Motor neuron (in vitro differentiated cells): ENCODE measurements around the gene SLC34A1. TPM values are rescaled to one million over a fixed set of nuclear protein-coding genes. Genes with fewer than 3 reads are reported as not detected.
A peak's percentile ranks its signal among the peaks of the same experiment; 100 is the strongest.

ENCODE experiments used
- ATAC-seq, 8 experiments: fragments of 200-7000 bp; cut with Tn5 transposase; replicated peaks in 6 of 8; 2 replicates each; pipeline ENCODE4 v1.8.0; 2021; ENCODE audit warnings: mild to moderate bottlenecking in 8 of 8, moderate library complexity in 8 of 8
- H3K27ac ChIP-seq, 2 donors: fragments of 250-450 bp; sonication (Bioruptor Pico); 2 replicates each; pipeline ENCODE4 v1.9.0; 2021; ENCODE audit warnings: antibody characterized with exemption in 2 of 2, mild to moderate bottlenecking in 2 of 2, moderate library complexity in 1 of 2
- H3K4me1 ChIP-seq, 2 donors: fragments of 250-450 bp; sonication (Bioruptor Pico); replicated peaks in 1 of 2; 2 replicates each; pipeline ENCODE4 v1.6.1; 2021; ENCODE audit warnings: antibody characterized with exemption in 2 of 2, mild to moderate bottlenecking in 2 of 2, moderate library complexity in 1 of 2
- H3K4me3 ChIP-seq, 5 donors: fragments of 250-450 bp; sonication (Bioruptor Pico); 2 replicates each; pipeline ENCODE4 v1.9.0; 2021; ENCODE audit warnings: antibody characterized with exemption in 5 of 5, mild to moderate bottlenecking in 5 of 5, moderate library complexity in 4 of 5
- WGBS, 10 experiments: fragments of 450-650 bp; shearing (Covaris generic); methylation state at CpG; one replicate each; pipeline ENCODE4 v1.0.0; 2022; 5-methylcytosine and 5-hydroxymethylcytosine counted together
- in situ Hi-C, 9 experiments: fragments of 400-800 bp; cut with MboI; loops; one replicate each; pipeline ENCODE4 v1.15.0; 2021; ENCODE audit warnings: low sequenced_read_pairs in 9 of 9, low pct_unique_long_range_greater_than_20kb in 2 of 9; ENCODE audit not compliant: unreplicated experiment in 9 of 9
- total RNA-seq, 8 experiments: library from RNA; unstranded; fragments of 300-600 nt; gene quantifications; 2 replicates each; pipeline versions ENCODE4 v1.2.3 to v1.2.4, GENCODE V29; 2022

The SLC34A1 gene
- total RNA-seq, 8 experiments from 2014 or later = 0.05 to 0.94 (median 0.42) TPM; not detected in 2

DNA sequence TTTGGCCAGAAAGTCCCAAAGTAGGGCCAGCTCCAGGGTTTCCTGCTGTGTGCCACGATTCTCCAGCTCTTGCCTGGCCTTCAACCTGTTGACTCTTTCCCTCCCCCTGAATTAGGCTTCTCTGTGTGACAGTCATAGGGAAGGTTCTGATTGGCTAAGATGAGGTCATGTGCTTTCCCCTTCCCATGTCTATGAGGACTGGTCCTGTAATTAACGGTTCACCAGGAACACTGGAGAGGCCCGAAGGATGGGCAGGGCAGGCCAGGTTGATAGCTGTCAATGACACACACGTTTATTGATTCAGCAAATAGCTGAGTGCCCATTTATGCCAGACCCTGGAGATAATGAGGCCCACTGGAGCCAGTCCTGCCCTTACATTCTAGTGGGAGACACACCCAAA, 53.4 kb downstream of the SLC34A1 start:
- Histone ChIP-seq H3K4me3 (no peak overlapping the region), H3K27ac (no peak overlapping the region), H3K4me1 (no peaks in the 10 kb centered on the region)
- WGBS, 10 experiments = 60% methylated on average over 1 of the region's 4 CpGs; no CpG with 5 or more reads in 9 of the 10 experiments
- no peak for ATAC-seq
- in situ Hi-C loops = no loop called here

- Histone ChIP-seq H3K4me1 (no peaks in the 10 kb centered on the region), H3K27ac (no peak overlapping the region), H3K4me3 (no peak overlapping the region)
- ATAC-seq = no peak
- 87 to 100% (median 100%) methylated on average over 1 to 7 of the region's 10 CpGs; no CpG with 5 or more reads in 3 of the 10 experiments for WGBS, 10 experiments
- in situ Hi-C loops = no loop called here
Measured at GRCh38 chr5:177438468-177438867, 54.2 kb downstream of the SLC34A1 start.

DNA sequence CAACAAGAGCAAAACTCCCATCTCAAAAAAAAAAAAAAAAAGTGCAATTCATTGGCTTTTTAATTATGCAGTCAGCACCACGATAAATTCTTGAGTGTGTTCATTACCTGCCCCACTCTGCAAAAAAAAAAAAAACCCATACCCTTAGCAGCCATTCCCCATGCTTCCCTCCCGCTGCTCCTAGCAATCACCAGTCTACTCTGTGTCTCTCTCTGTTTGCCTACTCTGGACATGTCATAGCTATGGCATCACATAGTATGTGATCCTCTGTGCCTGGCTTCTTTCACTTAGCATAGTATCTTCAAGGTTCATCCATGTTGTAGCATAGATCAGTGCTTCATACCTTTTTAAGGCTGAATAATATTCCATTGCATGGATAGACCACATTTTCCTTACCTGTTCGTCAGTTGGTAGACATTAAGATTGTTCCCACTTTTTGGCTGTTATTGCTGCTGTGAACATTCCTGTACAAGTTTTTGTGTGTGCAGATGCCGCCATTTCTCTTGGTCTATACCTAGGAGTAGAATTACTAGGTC, 55.4 kb downstream of the SLC34A1 start:
- Histone ChIP-seq H3K4me1 (peaks cover 0 to 4% of the 10 kb centered on the region in 2 donors), H3K27ac (no peak overlapping the region), H3K4me3 (no peak overlapping the region)
- WGBS, 10 experiments = 80 to 100% (median 99%) methylated on average over 2 to 4 of the region's 4 CpGs; no CpG with 5 or more reads in 2 of the 10 experiments
- no peak for ATAC-seq
- in situ Hi-C loops = no loop called here

- no peak overlapping the region for H3K4me3 ChIP-seq
- 20 to 100% (median 92%) methylated on average over 1 to 14 of the region's 24 CpGs; no CpG with 5 or more reads in 4 of the 10 experiments for WGBS, 10 experiments
- no peak overlapping the region for H3K27ac ChIP-seq
- H3K4me1 ChIP-seq = peaks cover 1 to 11% of the 10 kb centered on the region in 2 donors
- in situ Hi-C loops = no loop called here
- ATAC-seq = no peak
Measured at GRCh38 chr5:177440211-177440989, 56.2 kb downstream of the SLC34A1 start.

DNA sequence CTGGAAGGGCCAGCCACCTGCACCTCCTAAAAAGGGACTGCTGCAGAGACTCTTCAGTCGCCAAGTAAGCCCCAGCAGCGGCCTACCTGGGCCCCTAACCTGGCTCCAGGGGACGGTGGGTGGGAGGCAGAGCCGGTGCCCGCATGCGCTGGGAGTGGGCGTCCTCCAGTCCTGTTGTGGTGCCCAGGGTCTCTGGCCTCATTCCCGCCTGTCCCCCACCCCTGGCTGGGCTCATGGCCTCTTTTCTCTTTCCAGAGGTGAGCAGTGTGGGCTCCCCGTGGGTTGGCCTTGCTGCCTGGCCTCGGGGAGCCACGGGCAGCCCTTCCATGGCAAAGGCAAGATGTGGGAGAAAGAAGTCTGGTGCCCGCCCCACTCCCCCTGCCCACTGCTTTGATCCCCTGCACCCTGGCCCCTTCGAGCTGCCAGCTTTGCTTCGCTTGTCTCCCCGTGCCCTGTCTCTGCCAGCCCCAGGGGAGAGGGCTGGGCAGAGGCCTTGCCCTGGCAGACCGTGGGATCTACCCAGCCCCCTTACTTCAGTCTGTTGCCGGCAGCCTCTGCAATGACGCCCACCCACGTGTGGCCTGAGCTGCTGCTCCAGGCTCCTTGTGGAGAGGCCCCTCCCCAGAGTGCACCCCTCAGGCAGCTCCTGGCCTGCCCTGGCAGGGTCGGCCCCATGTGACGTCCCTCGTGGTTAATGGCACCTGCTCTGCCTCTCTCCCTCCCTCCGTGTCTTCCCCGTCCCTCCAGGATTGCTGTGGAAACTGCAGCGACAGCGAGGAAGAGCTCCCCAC, 57.0 kb downstream of the SLC34A1 start:
- WGBS, 10 experiments = 80 to 100% methylated on average over 1 to 4 of the region's 26 CpGs; no CpG with 5 or more reads in 8 of the 10 experiments
- Histone ChIP-seq H3K4me3 (no peak overlapping the region), H3K27ac (no peak overlapping the region), H3K4me1 (peaks cover 6 to 15% of the 10 kb centered on the region in 2 donors)
- ATAC-seq = peak in 5 of 8 experiments; percentile 22 to 52 (median 39)
- in situ Hi-C loops = no loop called here

- Histone ChIP-seq H3K4me3 (no peak overlapping the region), H3K27ac (no peak overlapping the region), H3K4me1 (peaks cover 7 to 17% of the 10 kb centered on the region in 2 donors)
- WGBS, 10 experiments = 60 to 100% (median 90%) methylated on average over 1 to 4 of the region's 20 CpGs; no CpG with 5 or more reads in 7 of the 10 experiments
- in situ Hi-C loops = no loop called here
- ATAC-seq = no peak
Measured at GRCh38 chr5:177442066-177442826, 58.0 kb downstream of the SLC34A1 start.

DNA sequence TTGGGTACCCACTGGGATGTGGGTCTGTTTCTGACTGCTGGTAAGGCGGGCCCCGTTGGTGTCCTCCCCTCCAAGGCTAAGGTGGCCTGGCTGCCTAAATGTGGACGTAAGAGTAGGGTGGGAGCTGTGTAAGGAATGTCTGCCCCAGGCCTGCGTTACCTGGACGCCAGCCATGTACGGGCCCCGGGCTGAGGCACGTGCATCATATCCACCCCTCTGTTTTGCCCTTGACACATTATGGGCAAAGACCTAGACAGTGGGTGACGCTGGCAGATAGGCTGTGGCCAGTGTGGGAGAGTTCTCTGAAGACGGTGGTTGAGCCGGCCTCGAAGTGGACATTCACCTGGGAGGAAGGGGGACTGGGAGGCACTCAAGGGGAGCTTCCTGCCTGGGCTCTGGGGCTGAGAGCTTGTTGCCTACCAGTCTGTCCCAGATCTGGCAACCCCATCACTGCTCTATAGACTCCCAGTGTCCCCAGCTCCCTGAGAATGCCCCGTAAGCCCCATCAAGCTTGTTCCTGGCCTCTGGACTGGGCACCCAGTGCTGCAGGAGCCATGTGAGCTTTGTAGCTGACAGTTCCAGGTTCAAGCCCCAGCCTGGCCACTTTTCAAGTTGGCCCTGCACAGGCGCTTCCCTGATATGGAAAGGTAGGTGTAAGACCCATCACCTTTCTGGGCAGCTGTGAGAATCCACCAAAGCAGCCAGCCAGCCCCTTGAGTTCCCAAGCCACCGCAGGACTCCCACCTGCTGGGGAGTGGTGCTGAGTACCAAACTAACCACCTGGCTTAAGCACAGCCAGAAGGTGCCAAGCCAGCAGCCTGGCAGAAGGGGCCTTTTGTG, 59.1 kb downstream of the SLC34A1 start:
- WGBS, 10 experiments = 100% methylated on average over 1 to 2 of the region's 15 CpGs; no CpG with 5 or more reads in 6 of the 10 experiments
- ATAC-seq = no peak
- Histone ChIP-seq H3K4me3 (no peak overlapping the region), H3K4me1 (peaks cover 18 to 28% of the 10 kb centered on the region in 2 donors), H3K27ac (no peak overlapping the region)
- in situ Hi-C loops = no loop called here

DNA sequence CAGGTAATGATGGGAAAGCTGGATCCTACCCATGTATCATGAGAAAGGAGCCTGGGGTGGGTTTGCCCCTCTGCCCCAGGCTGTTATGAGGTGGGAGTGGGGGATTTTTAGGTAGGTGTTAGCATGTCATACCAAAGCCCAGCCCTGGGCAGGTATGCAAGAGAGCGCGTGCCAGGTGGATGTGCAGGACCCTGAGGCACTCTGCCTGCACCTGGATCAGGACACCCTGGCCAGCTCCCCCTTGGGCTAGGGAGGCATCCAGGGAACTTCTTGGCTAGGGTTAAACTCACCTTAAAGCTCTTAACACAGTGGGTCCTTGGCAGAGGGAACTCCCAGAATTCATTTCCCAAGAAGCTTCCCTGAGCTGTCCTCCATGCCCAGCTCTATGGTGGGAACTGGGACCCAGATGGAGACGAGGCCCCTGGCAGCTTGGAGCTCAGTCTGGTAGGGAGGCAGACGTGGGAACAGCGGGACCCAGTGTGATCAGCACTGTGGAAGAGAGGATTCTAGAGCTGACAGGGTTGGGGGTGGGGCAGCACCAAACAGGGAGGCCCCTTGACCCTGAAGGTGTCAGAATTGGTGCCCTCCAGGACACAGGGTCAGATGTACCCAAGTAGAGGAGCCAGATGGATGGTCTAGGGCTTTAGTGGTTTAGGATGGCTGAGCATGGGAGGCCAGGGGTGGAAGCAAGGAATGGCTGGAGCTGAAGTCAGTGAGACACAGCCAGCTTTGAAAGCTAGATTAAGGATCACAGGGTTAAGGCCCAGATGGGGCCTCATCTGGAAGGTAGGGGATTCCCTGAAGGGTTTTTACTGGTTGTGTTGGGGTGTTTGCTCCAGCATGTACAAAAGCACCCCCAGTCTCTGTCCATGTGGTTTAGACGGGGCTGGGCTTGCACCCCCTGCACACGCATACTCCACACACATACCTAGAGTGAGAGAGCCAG, 60.1 kb downstream of the SLC34A1 start:
- Histone ChIP-seq H3K4me1 (peaks cover 27 to 33% of the 10 kb centered on the region in 2 donors), H3K27ac (no peak overlapping the region), H3K4me3 (no peak overlapping the region)
- 52 to 100% (median 73%) methylated on average over 1 to 3 of the region's 7 CpGs; no CpG with 5 or more reads in 6 of the 10 experiments for WGBS, 10 experiments
- no peak for ATAC-seq
- in situ Hi-C loops = no loop called here

GRCh38 chr5:177445052-177445916, 61.0 kb downstream of the SLC34A1 start:
- in situ Hi-C loops = no loop called here
- no peak for ATAC-seq
- Histone ChIP-seq H3K27ac (no peak overlapping the region), H3K4me3 (peak overlapping the region in 2 of 5 donors; percentile 53 to 70), H3K4me1 (peaks cover 28 to 33% of the 10 kb centered on the region in 2 donors)
- 45 to 89% (median 66%) methylated on average over 1 to 7 of the region's 10 CpGs for WGBS, 10 experiments

- no peak overlapping the region for H3K27ac ChIP-seq
- in situ Hi-C loops = no loop called here
- no peak for ATAC-seq
- peak overlapping the region; percentile 53 to 90 (median 67) for H3K4me3 ChIP-seq
- 0 to 47% (median 16%) methylated on average over 1 to 7 of the region's 8 CpGs; no CpG with 5 or more reads in 1 of the 10 experiments for WGBS, 10 experiments
- peaks cover 28 to 33% of the 10 kb centered on the region in 2 donors for H3K4me1 ChIP-seq
Measured at GRCh38 chr5:177445917-177446199, 61.6 kb downstream of the SLC34A1 start.
